Bronchial epithelial cell (primary cell): ENCODE results near the gene CCT7. TPM values are rescaled to one million over a fixed set of nuclear protein-coding genes. Genes with fewer than 3 reads are reported as not detected.

Experiments used
- DNase-seq: peaks from one replicate; pipeline ENCODE4 v3.0.0-alpha.2; 2010; ENCODE audit warnings: low read depth
- FAIRE-seq: peaks from 2 replicates; lab custom pipeline; 2011; peaks lifted over from hg19 to GRCh38; lab: Jason Lieb, UNC
- H3K27me3 ChIP-seq: 2 replicates; pipeline ENCODE4 v1.5.1; 2011; ENCODE audit warnings: low read length; ENCODE audit not compliant: control insufficient read depth, insufficient read depth
- H3K36me3 ChIP-seq: 2 replicates; pipeline ENCODE4 v1.5.1; 2011; ENCODE audit warnings: low read length; ENCODE audit not compliant: control insufficient read depth, insufficient read depth
- H3K4me3 ChIP-seq: 2 replicates; pipeline ENCODE4 v1.5.1; 2011; ENCODE audit warnings: mild to moderate bottlenecking, low read depth, low read length, control low read depth
- total RNA-seq: library from RNA; depleted of rRNA; stranded (reverse); fragments of >200 nt; gene quantifications from 2 replicates; pipeline ENCODE4 v1.2.1, GENCODE V29; 2014
- TF ChIP-seq, protein P1 (sequence below): IDR thresholded peaks from 2 replicates; pipeline ENCODE4 v1.5.1; 2011; ENCODE audit warnings: mild to moderate bottlenecking, moderate library complexity, low read length, control low read depth, inconsistent platforms; ENCODE audit not compliant: insufficient read depth, severe bottlenecking

CCT7 gene
- total RNA-seq, 1 donor from 2014 or later: 362 TPM

DNA sequence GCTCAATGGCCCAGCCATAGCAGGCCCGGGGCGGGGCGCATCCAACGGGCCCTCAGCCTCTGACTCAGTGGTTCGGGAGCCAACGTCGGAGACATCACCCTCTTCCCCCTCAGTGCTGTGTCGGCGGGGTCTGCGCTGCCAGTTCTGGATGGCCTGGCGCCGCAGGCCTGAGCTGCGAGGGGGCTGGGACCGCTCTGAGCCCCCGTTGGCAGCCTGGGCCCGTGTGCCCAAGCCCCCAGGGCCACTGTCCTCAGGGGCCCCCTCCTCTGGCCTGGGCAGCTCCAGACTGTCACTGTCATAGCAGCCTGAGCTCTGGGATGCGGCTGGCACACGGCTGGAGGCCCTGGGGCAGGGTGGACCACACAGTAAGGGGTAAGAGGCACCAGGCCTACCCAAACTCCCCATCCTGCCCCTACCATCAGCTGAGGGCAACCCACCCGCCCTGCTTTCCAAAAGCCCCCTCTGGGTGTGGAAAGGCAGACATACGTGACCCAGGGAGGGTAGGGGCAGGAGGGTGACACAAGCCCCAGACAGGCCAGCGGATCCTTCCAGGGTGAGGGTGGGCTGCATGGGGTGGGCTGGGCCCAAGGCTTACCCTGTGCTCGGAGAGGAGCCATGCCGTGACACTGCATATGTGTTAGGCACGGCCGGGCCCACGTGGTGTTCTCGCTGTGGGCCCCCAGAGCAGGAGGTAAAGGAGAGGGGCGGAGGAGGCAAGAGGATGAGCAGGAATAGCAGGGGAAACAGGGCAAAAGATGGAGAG, 31.4 kb downstream of the CCT7 start:
- Histone ChIP-seq H3K36me3 (no peaks in the 10 kb centered on the region), H3K4me3 (no peak overlapping the region), H3K27me3 (no peaks in the 10 kb centered on the region)
- TF ChIP-seq, protein P1, sequence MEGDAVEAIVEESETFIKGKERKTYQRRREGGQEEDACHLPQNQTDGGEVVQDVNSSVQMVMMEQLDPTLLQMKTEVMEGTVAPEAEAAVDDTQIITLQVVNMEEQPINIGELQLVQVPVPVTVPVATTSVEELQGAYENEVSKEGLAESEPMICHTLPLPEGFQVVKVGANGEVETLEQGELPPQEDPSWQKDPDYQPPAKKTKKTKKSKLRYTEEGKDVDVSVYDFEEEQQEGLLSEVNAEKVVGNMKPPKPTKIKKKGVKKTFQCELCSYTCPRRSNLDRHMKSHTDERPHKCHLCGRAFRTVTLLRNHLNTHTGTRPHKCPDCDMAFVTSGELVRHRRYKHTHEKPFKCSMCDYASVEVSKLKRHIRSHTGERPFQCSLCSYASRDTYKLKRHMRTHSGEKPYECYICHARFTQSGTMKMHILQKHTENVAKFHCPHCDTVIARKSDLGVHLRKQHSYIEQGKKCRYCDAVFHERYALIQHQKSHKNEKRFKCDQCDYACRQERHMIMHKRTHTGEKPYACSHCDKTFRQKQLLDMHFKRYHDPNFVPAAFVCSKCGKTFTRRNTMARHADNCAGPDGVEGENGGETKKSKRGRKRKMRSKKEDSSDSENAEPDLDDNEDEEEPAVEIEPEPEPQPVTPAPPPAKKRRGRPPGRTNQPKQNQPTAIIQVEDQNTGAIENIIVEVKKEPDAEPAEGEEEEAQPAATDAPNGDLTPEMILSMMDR: no peak
- no peak for FAIRE-seq
- DNase-seq: no peak

GRCh38 chr2:73266061-73266901, 32.2 kb downstream of the CCT7 start:
- no peak overlapping the region for H3K4me3 ChIP-seq
- TF ChIP-seq, protein P1: no peak
- no peaks in the 10 kb centered on the region for H3K27me3 ChIP-seq
- FAIRE-seq: no peak
- DNase-seq: no peak
- no peaks in the 10 kb centered on the region for H3K36me3 ChIP-seq

DNA sequence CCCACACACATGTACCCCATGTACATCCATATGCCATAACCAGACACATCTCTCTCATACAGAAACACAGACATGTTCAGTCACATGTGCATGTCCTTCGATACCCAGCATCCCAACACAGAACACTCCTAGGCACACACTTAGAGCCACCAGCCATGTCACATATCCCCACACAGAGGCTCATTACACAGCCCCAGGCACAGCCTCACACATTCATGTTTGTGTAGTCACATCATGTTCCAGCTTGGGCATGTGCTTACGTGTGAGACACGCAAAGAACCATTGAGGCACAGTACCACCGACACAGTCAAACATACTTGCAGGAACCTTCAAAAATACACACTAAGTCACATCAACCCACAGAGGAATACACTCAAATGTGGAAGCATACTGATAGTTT, 32.9 kb downstream of the CCT7 start:
- FAIRE-seq (peak; percentile 97), DNase-seq (no peak)
- no peak overlapping the region for H3K4me3 ChIP-seq
- no peaks in the 10 kb centered on the region for H3K27me3 ChIP-seq
- TF ChIP-seq, protein P1: no peak
- no peaks in the 10 kb centered on the region for H3K36me3 ChIP-seq

DNA sequence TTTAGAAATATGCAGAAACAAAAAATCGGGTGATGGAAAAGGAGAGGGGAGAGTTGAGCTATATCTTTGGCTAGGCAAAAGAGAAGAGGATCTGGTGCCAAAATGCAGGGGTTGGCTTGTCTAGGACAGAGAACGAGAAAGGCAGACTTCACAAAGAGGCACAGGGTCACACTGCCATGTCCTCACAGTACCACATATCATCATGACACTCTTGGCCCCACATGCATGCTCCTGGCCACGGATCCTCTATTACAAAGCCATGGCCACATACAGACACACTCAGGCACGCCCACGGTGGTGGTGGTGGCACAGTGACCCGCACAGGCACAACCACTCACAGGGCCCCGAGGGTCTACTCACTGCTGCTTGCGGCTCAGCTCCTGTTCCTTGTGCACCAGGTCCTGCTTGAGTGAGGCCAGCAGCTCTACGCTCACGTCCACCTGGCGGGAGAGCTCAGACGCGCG, 34.3 kb downstream of the CCT7 start:
- H3K27me3 ChIP-seq: no peaks in the 10 kb centered on the region
- no peak for FAIRE-seq
- peak overlapping the region; percentile 40 for H3K4me3 ChIP-seq
- H3K36me3 ChIP-seq: no peaks in the 10 kb centered on the region
- DNase-seq: no peak
- TF ChIP-seq, protein P1: no peak

DNA sequence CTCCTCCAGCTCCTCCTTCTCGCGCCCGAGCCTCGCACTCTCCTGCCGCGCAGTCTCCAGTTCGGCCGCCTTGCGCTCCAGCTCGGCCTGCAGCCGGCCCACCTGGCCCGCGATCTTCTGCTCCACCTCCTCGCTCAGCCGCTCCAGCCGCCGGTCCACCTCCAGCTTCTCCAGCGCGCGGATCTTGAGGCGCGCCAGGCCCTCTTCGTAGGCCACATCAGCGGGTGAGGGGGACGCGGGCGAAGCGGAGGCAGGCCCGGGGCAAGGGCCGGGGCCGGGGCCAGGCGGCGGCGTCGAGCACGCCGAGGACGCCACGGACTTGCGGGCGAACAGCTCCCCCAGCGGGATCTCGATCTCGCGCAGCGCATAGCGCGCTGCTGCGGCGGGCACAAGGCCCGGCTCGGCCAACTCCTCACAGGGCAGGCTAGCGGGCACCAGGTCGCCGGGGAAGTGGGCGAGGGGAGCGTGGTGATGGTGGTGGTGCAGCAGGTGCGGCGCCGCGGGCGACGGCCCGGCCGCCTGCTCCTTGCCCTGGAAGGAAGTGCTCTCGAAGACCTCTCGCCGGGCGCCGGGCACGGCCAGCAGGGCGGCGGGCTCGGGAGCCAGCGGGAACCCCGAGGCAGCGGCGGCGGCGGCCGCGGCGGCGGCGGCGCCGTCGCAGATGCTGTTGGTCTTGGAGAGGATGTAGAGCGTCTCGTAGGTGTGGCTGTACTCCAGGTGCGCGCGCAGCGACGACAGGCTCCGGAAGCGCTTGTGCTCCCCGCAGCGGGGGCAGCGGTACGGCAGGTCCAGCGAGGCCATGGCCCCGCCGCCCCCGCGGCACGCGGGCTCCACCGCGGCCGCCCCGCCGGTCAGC, 35.0 kb downstream of the CCT7 start:
- DNase-seq: peak; percentile 63
- H3K36me3 ChIP-seq: no peaks in the 10 kb centered on the region
- FAIRE-seq: no peak
- H3K4me3 ChIP-seq: peak overlapping the region; percentile 40
- TF ChIP-seq, protein P1: peak; percentile 47
- H3K27me3 ChIP-seq: no peaks in the 10 kb centered on the region
